GM12878 (cell line): ENCODE results near the gene PTPRJ. TPM values are rescaled to one million over a fixed set of nuclear protein-coding genes. Genes with fewer than 3 reads are reported as not detected.

ENCODE experiments used
- ATAC-seq: fragments of 200-7000 bp; cut with Tn5 transposase; 3 replicates; pipeline ENCODE4 v1.9.1; 2020; ENCODE audit warnings: mild to moderate bottlenecking, moderate library complexity
- BruUV-seq: library from RNA; stranded (reverse); fragments of 400-500 nt; replicated peaks from 2 replicates; lab custom pipeline; 2021; lab: Mats Ljungman, UMichigan
- CTCF ChIA-PET: fragments of 300-600 bp; sonication (Branson Sonifier 250); formaldehyde crosslinking; extraction: SDS; loops from one replicate; lab custom pipeline; 2021; ENCODE audit warnings: inconsistent platforms; lab: Yijun Ruan, JAX
- POLR2A ChIA-PET: fragments of 350-600 bp; formaldehyde crosslinking; extraction: SDS; loops from one replicate; lab custom pipeline; 2021; ENCODE audit warnings: inconsistent platforms; lab: Charles Lee
- RAD21 ChIA-PET: fragments of 300-600 bp; sonication (Branson Sonifier 250); formaldehyde crosslinking; loops from one replicate; lab custom pipeline; 2023; ENCODE audit warnings: antibody characterized with exemption; ENCODE audit not compliant: unreplicated experiment; lab: Charles Lee
- SMC1A ChIA-PET: fragments of 300-600 bp; sonication (Branson Sonifier 250); formaldehyde crosslinking; loops from one replicate; lab custom pipeline; 2023; ENCODE audit not compliant: unreplicated experiment, uncharacterized antibody; lab: Charles Lee
- DNase-seq: peaks from one replicate; pipeline ENCODE4 v3.0.0-alpha.2; 2011; ENCODE audit warnings: low read depth, low spot score
- FAIRE-seq: peaks from 3 replicates; lab custom pipeline; 2011; peaks lifted over from hg19 to GRCh38; lab: Jason Lieb, UNC
- H2AFZ ChIP-seq: 2 replicates; pipeline ENCODE4 v1.6.0; 2011; ENCODE audit warnings: low read depth, low read length, control low read depth; ENCODE audit not compliant: control insufficient read depth
- H3K27ac ChIP-seq: 2 replicates; pipeline ENCODE4 v1.5.1; 2011; ENCODE audit warnings: control low read depth; ENCODE audit not compliant: control insufficient read depth, insufficient read depth
- H3K27me3 ChIP-seq, 2 experiments: replicated peaks in 1 of 2; 2 replicates each; pipeline versions ENCODE4 v1.6.0 to v1.6.1; 2011; ENCODE audit warnings: low read length in 1 of 2; ENCODE audit not compliant: control insufficient read depth in 2 of 2, insufficient read depth in 2 of 2
- H3K36me3 ChIP-seq, 2 experiments: 2 replicates each; pipeline ENCODE4 v1.5.1; 2011; ENCODE audit warnings: low read length in 1 of 2; ENCODE audit not compliant: control insufficient read depth in 2 of 2, insufficient read depth in 2 of 2
- H3K4me1 ChIP-seq: 2 replicates; pipeline ENCODE4 v1.6.1; 2011; ENCODE audit warnings: mild to moderate bottlenecking, low read length, moderate library complexity, mixed read lengths; ENCODE audit not compliant: control insufficient read depth, insufficient read depth
- H3K4me2 ChIP-seq: 2 replicates; pipeline ENCODE4 v1.6.0; 2011; ENCODE audit warnings: control low read depth; ENCODE audit not compliant: control insufficient read depth, insufficient read depth
- H3K4me3 ChIP-seq: fragments of 200-600 bp; sonication (generic); 2 replicates; pipeline ENCODE4 v1.5.1; 2016
- H3K79me2 ChIP-seq: 2 replicates; pipeline ENCODE4 v1.6.0; 2011; ENCODE audit warnings: low read length; ENCODE audit not compliant: control insufficient read depth, insufficient read depth
- H3K9ac ChIP-seq: 2 replicates; pipeline ENCODE4 v1.8.0; 2011; ENCODE audit warnings: low read length, control low read depth, mixed read lengths; ENCODE audit not compliant: control insufficient read depth, insufficient read depth
- H3K9me3 ChIP-seq: replicated peaks from 3 replicates; pipeline ENCODE4 v1.5.1; 2011; ENCODE audit warnings: mild to moderate bottlenecking, low read length; ENCODE audit not compliant: control insufficient read depth, insufficient read depth
- H4K20me1 ChIP-seq: 2 replicates; pipeline ENCODE4 v1.6.0; 2011; ENCODE audit not compliant: control insufficient read depth, insufficient read depth
- BHLHE40 ChIP-seq, 2 experiments: fragments of 450-650 bp in 1 of 2; IDR thresholded peaks; 2 replicates each; pipeline ENCODE4 v1.6.1; 2011 to 2017; ENCODE audit warnings: low read depth in 2 of 2, borderline replicate concordance in 1 of 2, improper control_type of control experiment in 1 of 2, low read length in 1 of 2, mild to moderate bottlenecking in 1 of 2
- CHD2 ChIP-seq: IDR thresholded peaks from 2 replicates; pipeline ENCODE4 v1.6.1; 2011; ENCODE audit warnings: low read depth, low read length, improper control_type of control experiment, borderline replicate concordance
- IKZF2 ChIP-seq, 2 experiments: fragments of 450-650 bp; IDR thresholded peaks; 2 replicates each; pipeline ENCODE4 v1.6.1; 2017; ENCODE audit warnings: mild to moderate bottlenecking in 2 of 2, moderate library complexity in 2 of 2
- RAD21 ChIP-seq: IDR thresholded peaks from 2 replicates; pipeline ENCODE4 v1.6.1; 2011; ENCODE audit warnings: mild to moderate bottlenecking, low read depth, low read length, moderate library complexity; ENCODE audit not compliant: insufficient read depth
- SUPT20H ChIP-seq: IDR thresholded peaks from 2 replicates; pipeline ENCODE4 v1.6.1; 2011; ENCODE audit warnings: low read depth, mild to moderate bottlenecking, low read length, moderate library complexity, borderline replicate concordance; ENCODE audit not compliant: control insufficient read depth
- ZNF207 ChIP-seq: fragments of 450-650 bp; IDR thresholded peaks from 2 replicates; pipeline ENCODE4 v1.6.1; 2014; ENCODE audit warnings: antibody characterized with exemption, mild to moderate bottlenecking, borderline replicate concordance
- WGBS: methylation state at CpG from one replicate; pipeline ENCODE4 v1.1.6; 2016; ENCODE audit warnings: low lambda C conversion rate; ENCODE audit not compliant: insufficient replicate concordance, insufficient coverage; ENCODE audit errors: missing lambda C conversion rate; 5-methylcytosine and 5-hydroxymethylcytosine counted together
- in situ Hi-C: fragments of 300-500 bp; cut with MboI; formaldehyde crosslinking; loops from 9 replicates; pipeline ENCODE4 v1.14.3; 2018; ENCODE audit warnings: mixed read lengths
- intact Hi-C: fragments of 100-400 bp; cut with micrococcal nuclease; formaldehyde crosslinking; loops from one replicate; pipeline ENCODE4 v1.14.2; 2022; ENCODE audit not compliant: unreplicated experiment
- polyA plus RNA-seq, 11 experiments: library from polyadenylated mRNA; depleted of rRNA in 4 of 11; unstranded in 6 of 11; stranded (reverse) in 5 of 11; fragments of >200 nt; fragmentation: Nextera tagmentation in 4 of 11; fragmentation: Illumina TruSeq in 1 of 11; extraction: Ambion mirVana in 4 of 11; extraction: Trizol in 1 of 11; gene quantifications; 1 replicate in 1 of 11; 2 replicates in 10 of 11; pipeline versions ENCODE4 v1.2.1 to v1.2.3, GENCODE V29; 2011 to 2016; ENCODE audit warnings: inconsistent platforms in 2 of 11, missing spikeins in 2 of 11, low read depth in 1 of 11
- total RNA-seq, 4 experiments: library from RNA; depleted of rRNA in 3 of 4; stranded (reverse); fragments of >200 nt in 3 of 4; fragmentation: Illumina TruSeq in 1 of 4; extraction: Trizol in 1 of 4; gene quantifications; 2 replicates each; pipeline versions ENCODE4 v1.2.1 to v1.2.3, GENCODE V29; 2013 to 2021
- TF ChIP-seq, protein P1 (sequence below): IDR thresholded peaks from 2 replicates; pipeline ENCODE4 v1.6.1; 2011; ENCODE audit warnings: low read depth, low read length, improper control_type of control experiment, borderline replicate concordance
- TF ChIP-seq, protein P2 (sequence below): fragments of 450-650 bp; IDR thresholded peaks from 2 replicates; pipeline ENCODE4 v1.6.1; 2017; ENCODE audit warnings: mild to moderate bottlenecking, low read depth, inconsistent platforms; ENCODE audit not compliant: poor library complexity, severe bottlenecking

Gene PTPRJ
- total and polyA plus RNA-seq, 10 of the 15 experiments (the other 5 are each of a cell fraction or from before 2014, with no cell fraction given), result 0.22 to 22.4 (median 7.4) TPM

DNA sequence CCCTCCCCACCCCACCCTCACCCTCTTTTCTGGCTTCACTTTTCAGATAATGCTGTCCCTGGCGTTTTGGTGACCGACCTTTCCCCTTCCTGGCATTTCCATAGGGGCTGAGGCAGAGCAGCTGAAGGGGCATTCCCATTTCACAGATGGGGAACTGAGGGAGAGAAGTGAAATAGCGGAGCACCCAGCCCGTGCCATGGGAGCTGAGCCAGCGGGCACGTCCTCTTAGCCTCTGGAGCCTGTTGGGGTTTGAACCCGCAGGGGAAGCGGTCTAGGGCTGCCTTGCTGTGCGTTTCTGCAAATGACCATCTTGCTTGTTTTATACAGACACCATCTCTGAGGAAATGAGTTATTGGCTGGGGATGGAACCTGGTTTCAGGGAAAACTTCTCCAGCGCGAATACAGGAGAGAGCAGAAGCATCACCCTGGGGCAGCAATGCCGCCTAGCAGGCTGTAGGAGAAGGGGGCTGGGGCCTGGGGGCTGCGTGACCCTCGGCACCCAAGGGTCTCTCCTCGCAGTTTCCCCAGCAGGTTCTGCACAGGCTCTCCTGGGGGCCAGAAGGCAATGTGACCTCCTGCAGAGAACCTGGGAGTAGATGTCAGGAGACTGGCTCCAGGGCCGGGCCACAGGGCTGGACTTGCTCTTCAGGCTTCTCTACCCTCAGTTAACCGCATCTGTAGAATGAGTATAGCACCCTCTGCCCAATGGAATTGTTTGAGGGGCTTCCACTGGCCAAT, 1.5 kb downstream of the PTPRJ start:
- Histone ChIP-seq H3K4me1 (peaks cover 25% of the 10 kb centered on the region), H3K79me2 (peaks cover 54% of the 10 kb centered on the region), H3K36me3 (no peaks in the 10 kb centered on the region), H3K4me3 (peak overlapping the region; percentile 96), H3K27me3 (peaks cover 0 to 3% of the 10 kb centered on the region in 2 experiments; a peak in 2 of 4 replicates), H3K9me3 (no peaks in the 10 kb centered on the region), H3K4me2 (peak overlapping the region; percentile 51), H4K20me1 (no peaks in the 10 kb centered on the region), H3K27ac (peak overlapping the region; percentile 68), H2AFZ (peak overlapping the region; percentile 65), H3K9ac (peak overlapping the region; percentile 76)
- POLR2A ChIA-PET, result interaction anchor here (2.2 kb wide), 2 partner anchors 20 to 25 kb away, joined by 6 to 9 read pairs; no protein-coding TSS in a partner anchor
- intact Hi-C loops, result loop anchor here (5.0 kb wide), 1 partner anchor 125 kb away; no protein-coding TSS in a partner anchor
- FAIRE-seq, result peak; percentile 7
- SMC1A ChIA-PET, result interaction anchor here (0.8 to 3.4 kb wide), 7 partner anchors 16 to 126 kb away, joined by 3 to 23 read pairs (median 14); no protein-coding TSS in a partner anchor
- no peak for DNase-seq
- ATAC-seq, result peak; percentile 24
- in situ Hi-C loops, result no loop called here
- 69% methylated on average over 17 of the region's 17 CpGs for WGBS
- BruUV-seq, result no TSS peak
- TF ChIP-seq, protein P1, sequence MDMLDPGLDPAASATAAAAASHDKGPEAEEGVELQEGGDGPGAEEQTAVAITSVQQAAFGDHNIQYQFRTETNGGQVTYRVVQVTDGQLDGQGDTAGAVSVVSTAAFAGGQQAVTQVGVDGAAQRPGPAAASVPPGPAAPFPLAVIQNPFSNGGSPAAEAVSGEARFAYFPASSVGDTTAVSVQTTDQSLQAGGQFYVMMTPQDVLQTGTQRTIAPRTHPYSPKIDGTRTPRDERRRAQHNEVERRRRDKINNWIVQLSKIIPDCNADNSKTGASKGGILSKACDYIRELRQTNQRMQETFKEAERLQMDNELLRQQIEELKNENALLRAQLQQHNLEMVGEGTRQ, result no peak
- TF ChIP-seq, protein P2, sequence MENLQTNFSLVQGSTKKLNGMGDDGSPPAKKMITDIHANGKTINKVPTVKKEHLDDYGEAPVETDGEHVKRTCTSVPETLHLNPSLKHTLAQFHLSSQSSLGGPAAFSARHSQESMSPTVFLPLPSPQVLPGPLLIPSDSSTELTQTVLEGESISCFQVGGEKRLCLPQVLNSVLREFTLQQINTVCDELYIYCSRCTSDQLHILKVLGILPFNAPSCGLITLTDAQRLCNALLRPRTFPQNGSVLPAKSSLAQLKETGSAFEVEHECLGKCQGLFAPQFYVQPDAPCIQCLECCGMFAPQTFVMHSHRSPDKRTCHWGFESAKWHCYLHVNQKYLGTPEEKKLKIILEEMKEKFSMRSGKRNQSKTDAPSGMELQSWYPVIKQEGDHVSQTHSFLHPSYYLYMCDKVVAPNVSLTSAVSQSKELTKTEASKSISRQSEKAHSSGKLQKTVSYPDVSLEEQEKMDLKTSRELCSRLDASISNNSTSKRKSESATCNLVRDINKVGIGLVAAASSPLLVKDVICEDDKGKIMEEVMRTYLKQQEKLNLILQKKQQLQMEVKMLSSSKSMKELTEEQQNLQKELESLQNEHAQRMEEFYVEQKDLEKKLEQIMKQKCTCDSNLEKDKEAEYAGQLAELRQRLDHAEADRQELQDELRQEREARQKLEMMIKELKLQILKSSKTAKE, result no peak
- TF ChIP-seq RAD21, result no peak
- TF ChIP-seq CHD2, result no peak
- peak in 1 of 2 experiments; percentile 16; a peak in 1 of 4 replicates for TF ChIP-seq BHLHE40 (IDR thresholded peaks at IDR 0.05; ENCODE audit: borderline replicate concordance in 1 of 2, low read depth in 2 of 2, low read length in 1 of 2)
- no peak for TF ChIP-seq ZNF207
- TF ChIP-seq IKZF2 (IDR thresholded peaks at IDR 0.05), result peak in 1 of 2 experiments; percentile 18; a peak in 1 of 4 replicates
- TF ChIP-seq SUPT20H, result no peak
- RAD21 ChIA-PET, result interaction anchor here (0.6 to 3.5 kb wide), 4 partner anchors 38 to 122 kb away, joined by 3 to 12 read pairs (median 6); no protein-coding TSS in a partner anchor
- CTCF ChIA-PET, result interaction anchor here (0.9 to 3.2 kb wide), 2 partner anchors 36 to 127 kb away, joined by 5 to 17 read pairs; no protein-coding TSS in a partner anchor
